GM18498 (cell line): ENCODE results near the gene NDUFS6.
"Not testable (repeated sequence)": the region's sequence is repeated elsewhere in the genome, so short reads cannot be mapped to it uniquely, and the experiment has no call there.

Experiments
- ATAC-seq: cut with Tn5 transposase; IDR thresholded peaks from one replicate; pipeline ENCODE4 v1.9.1; 2021; ENCODE audit warnings: mild to moderate bottlenecking, moderate library complexity; ENCODE audit not compliant: unreplicated experiment

The NDUFS6 gene

GRCh38 chr5:1814183-1815020 is 13.2 kb downstream of the NDUFS6 start:
- no peak for ATAC-seq

- ATAC-seq, result no peak
These were observed 14.0 kb downstream of the NDUFS6 start for GRCh38 chr5:1815071-1815786.

- ATAC-seq, result no peak
These were observed 14.7 kb downstream of the NDUFS6 start for GRCh38 chr5:1815881-1816292.

- ATAC-seq, result not testable (repeated sequence)
These were observed 15.4 kb downstream of the NDUFS6 start for GRCh38 chr5:1816495-1817089.

GRCh38 chr5:1817261-1818043 is 16.2 kb downstream of the NDUFS6 start:
- no peak for ATAC-seq

GRCh38 chr5:1818784-1819183 is 17.6 kb downstream of the NDUFS6 start:
- ATAC-seq, result no peak

GRCh38 chr5:1819458-1819857 is 18.3 kb downstream of the NDUFS6 start:
- no peak for ATAC-seq

DNA sequence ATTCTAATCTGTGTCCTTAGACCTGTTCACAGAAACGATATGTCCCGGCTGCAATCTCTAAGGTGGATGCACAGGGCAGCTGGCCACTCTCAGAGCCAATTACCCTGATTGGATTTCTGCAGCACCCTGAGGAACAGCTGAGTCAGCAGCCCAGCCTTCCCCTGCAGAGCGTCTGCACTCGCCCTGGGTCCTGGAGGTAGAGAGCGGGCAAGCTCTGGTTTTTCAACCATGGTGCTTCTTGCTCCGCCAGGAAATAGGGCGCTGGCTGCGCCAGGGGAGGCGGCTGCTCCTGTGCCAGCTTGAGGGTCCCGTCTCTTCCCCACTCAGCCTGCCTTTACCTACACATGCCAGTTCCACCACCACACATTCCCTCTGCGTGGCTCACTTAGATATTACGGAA is 19.2 kb downstream of the NDUFS6 start:
- ATAC-seq, result no peak

DNA sequence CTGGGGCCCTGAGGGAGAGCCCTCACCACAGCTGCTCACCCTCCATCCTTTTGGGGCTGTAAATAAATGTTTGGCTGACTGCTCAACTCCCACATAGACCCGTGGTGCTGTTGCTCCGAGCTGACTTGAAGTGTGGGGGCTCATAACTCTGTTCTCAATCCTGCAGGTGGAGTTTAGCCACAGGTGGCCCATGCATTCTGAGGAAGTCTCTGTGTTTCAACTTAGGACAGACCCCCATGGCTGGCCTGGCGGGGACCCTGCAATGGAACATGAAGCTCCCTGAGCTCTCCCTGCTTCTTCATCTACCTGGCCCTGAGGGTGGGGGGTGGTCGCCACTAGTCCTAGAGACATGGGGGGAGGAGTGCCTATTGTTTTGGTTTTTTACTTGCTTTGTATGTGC is 19.7 kb downstream of the NDUFS6 start:
- no peak for ATAC-seq

DNA sequence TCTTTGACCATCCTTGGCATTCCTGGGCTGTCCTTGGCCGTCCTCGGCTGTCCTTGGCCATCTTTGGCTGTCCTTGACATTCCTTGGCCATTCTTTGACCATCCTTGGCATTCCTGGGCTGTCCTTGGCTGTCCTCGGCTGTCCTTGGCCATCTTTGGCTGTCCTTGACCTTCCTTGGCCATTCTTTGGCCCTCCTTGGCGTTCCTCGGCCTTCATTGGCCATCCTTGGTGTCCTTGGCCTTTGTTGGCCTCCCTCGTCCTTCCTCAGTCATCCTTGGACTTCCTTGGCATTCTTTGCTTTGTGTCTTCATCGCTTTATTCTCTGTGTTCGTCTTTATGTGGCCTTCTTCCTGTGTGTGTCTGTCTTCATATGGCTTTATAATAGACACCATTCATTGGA is 20.7 kb downstream of the NDUFS6 start:
- ATAC-seq, result no peak

GRCh38 chr5:1823381-1824034 is 22.3 kb downstream of the NDUFS6 start:
- ATAC-seq, result no peak

- no peak for ATAC-seq
These were observed 23.1 kb downstream of the NDUFS6 start for GRCh38 chr5:1824109-1824821.

- ATAC-seq, result no peak
These were observed 24.0 kb downstream of the NDUFS6 start for GRCh38 chr5:1824903-1825841.

DNA sequence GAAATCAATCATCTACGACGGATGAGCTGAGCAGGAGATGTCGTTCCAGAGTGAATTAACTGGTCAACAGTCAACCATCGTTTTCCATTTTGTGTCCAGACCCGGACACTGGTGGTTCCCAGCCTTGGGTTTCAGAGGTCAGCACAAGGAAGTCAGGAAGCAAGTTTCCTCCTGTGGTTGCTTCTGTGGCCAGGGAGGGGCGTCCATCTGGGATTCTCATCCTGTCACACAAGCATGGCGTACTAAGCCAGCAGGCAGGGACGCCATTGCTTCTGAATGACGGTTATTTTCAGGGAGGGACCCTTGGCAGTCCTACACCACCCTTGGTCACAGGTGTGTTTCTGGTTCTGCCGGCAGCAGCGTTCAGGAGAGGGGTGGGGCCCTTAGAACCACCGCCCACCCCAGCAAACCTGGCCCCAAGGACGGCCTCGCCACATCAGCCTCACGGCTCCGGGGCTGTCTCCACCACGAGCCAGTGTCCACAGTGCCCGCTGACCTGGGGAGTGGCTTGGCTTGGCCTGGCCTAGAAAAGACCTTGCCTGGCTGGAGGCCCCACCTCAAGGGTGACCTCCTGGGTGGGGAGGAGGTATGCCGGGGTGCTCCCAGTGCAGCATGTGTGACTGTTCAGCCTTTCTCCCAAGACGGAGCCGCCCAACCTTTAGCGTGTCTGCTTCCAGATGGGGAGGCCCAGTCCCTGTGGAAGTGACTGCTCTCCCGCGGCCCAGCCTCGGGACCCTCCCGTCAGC is 25.2 kb downstream of the NDUFS6 start:
- ATAC-seq, result no peak

GRCh38 chr5:1827025-1827885 is 26.0 kb downstream of the NDUFS6 start:
- no peak for ATAC-seq

DNA sequence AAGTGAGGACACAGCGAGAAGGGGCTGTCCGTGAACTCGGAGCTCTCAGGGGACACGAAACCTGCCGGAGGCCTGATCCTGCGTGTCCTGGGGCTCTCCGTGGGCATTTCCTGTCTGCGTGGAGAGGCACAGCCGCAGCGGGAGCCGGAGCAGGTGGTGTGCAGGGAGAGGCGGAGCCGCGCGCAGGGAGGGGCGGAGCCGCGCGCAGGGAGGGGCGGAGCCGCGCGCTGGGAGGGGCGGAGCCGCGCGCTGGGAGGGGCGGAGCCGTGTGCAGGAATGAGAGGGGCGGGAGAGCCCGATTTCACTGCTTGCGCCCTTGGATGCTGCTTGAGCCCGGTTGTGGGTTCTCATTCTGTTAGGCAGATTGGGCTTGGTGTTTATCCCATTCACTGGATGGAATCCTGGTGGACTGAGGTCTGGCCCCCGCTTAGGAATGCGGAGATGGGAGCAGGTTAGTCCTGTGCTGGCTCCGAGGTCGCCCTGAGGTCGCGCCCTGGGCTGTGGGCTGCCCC is 26.7 kb downstream of the NDUFS6 start:
- peak; percentile 65 for ATAC-seq
